HG03457 (cell line): ENCODE results near the gene YBX2.
"Not testable (repeated sequence)": the region's sequence is repeated elsewhere in the genome, so short reads cannot be mapped to it uniquely, and the experiment has no call there.

Experiments used
- ATAC-seq: cut with Tn5 transposase; IDR thresholded peaks from one replicate; pipeline ENCODE4 v1.9.1; 2021; ENCODE audit warnings: moderate number of reproducible peaks; ENCODE audit not compliant: unreplicated experiment

The YBX2 gene

DNA sequence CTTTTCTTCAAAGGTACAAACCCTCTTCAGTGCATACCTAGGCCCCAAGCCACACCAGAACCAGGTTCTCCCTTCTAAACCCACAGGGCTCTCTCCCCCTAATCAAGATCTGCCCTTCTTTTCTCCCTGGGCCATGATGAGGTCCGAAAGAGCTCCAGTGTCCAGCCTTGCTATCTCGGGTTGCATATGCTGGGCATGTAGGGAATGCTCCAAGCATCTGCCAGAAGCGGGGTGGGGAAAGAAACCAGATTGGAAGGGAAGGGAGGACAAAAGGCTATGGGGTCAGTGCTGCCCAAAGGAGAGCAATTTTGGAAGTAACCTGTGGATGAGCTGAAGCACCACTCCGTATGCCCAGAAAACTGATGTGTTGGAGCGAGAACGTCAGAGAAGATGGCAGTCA lies 45.2 kb downstream of the YBX2 start:
- ATAC-seq, result no peak

DNA sequence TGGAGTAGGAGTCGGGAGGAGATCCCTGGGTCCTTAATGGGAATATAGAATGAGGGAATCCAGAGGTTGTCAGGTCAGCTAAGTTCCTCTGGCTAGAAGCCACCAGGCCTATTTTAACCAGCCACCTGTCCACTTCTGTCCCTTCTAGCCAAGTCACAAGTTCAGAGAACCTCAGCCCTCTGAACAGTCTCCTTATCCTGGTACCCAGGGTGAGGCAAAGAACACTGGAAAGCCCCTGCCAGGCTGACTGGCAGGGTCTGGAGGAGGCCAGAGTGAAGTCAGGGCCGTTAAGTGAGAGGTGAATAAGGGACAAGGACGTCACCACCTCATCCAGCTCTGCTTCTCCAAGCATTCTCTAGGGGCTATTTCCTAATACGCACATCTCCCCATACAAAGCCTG lies 45.6 kb downstream of the YBX2 start:
- no peak for ATAC-seq

DNA sequence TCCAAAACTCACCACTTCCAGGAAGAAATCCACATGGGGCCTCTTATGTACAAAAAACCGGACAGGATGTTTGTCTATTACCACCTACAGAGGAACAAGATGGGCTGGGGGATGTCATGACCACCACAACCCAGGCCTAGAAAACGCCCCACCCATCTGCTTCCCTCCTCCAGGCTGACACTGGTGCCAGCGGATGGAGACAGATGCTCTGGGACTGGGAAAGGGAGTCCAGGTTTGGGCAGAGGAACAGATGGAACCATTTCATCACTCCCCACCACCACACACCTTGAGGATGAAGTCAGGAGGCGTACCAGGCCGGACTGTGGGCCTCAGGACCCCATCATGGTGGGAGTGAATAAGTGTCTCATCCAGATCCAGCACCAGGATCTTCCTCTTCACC lies 47.7 kb downstream of the YBX2 start:
- ATAC-seq, result no peak

DNA sequence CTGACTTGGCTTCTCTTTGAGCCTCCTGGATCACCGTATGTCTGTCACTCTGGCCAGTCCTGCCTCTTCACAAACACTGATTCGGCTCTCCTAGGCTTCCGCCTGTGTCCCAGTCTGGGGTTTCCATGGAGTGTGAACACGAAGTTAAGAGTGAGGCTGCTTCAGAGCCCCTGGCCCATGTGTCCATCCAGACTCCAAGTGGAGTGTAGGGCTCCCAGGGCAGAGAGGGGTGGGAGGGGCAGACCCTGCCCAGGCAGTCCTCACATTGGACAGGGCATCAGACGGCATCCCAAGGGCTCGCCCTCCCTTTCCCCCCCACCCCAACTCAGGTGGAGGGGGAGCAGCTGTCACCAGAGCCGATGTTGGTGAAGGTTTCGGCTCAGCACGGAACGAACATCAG lies 50.6 kb downstream of the YBX2 start:
- ATAC-seq, result not testable (repeated sequence)

DNA sequence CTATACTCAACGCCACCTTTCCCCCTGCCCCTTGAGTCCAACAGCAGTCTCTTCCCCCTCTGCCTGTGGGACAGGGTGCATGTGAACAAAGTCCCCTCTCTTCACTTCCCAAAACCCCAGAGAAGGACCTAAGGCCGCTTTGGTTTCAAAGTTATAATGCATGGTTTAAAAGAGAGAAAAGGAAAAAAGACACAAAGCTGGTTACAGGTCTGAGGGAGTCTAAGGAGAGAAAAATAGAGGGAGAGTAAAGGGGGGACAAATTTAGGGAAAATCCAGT lies 51.0 kb downstream of the YBX2 start:
- no peak for ATAC-seq

DNA sequence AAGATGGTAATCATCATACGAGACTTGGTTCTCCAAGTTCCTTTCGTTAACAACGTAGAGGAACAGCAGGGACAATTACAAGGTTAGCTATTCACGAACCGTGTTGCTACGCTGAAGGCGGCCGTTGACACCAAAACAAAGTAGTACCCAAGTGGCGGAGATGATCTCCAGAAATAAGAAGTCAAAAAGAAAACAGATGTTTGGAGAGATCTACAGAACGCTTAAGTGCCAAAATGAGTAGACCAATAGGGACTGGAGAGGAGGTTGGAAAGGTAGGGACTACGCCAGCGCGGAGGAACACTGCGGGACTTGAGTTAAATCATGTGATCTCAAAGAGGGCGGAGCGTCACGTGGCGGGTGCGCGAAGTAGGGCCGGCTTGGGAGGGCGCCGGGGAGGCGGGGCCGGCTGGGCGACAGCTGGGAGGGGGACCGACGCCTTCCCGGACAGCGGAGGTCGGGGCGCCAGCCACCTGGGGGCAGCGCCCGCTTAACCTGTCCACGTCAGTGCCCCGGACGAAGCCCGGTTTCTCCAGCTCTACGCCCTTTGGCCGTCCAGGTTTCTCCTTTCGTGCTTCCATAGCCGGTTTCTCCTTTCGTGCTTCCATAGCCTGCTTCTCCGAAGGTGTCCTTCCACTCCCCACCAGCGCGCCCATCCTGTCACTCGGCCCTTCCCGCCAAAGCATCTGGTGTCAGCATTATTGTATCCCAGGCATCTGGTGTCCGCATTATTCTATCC lies 51.6 kb downstream of the YBX2 start:
- peak; percentile 36 for ATAC-seq

DNA sequence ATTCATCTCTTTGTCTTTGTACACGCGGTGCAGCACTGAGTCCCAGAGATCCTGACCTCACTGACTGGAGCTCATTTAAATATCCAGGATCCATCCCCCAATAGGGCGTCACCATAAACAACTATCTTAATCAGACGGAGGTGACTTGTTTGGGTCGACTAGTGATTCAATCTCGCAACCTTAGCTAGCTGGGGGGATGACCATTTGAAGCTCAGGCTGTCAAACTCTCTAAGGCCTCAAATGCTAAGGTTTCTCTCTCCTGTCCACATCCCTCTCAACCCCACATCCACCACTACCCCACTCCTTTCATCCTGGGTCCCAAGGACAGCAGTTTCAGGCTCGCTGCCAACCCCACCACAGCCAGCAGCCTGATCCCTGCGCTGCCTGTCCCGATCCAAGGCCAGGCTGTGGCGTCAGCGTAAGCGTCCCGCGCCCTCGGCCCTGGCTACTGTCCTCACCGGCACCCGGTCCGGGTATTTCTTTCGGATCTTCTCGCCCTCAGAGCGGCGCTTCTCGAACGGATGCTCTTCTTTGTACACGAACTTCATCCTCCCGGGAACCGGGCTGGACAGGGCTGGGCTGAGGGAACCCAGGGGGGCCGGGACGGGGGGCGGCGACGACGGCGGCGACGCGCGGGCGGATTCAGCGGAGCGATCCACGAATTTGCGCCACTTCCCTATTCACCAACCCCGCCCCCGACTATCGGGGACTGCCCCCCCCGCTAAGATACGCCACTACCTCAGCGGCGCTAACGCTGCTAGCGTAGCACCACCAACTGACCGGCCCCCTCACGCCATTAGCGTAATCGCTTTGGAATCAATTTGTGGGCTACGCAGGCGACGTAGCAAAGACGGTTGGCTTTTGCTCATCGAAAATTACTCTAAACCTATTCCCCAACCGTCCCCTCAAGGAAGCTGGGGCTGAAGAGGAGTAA lies 52.4 kb downstream of the YBX2 start, which contains the start of gene GABARAP:
GABARAP (minus strand) TSS at position 667 of the 934 bp plus-strand sequence; CDS start at position 548, 119 bp downstream.
- peak; percentile 29 for ATAC-seq

DNA sequence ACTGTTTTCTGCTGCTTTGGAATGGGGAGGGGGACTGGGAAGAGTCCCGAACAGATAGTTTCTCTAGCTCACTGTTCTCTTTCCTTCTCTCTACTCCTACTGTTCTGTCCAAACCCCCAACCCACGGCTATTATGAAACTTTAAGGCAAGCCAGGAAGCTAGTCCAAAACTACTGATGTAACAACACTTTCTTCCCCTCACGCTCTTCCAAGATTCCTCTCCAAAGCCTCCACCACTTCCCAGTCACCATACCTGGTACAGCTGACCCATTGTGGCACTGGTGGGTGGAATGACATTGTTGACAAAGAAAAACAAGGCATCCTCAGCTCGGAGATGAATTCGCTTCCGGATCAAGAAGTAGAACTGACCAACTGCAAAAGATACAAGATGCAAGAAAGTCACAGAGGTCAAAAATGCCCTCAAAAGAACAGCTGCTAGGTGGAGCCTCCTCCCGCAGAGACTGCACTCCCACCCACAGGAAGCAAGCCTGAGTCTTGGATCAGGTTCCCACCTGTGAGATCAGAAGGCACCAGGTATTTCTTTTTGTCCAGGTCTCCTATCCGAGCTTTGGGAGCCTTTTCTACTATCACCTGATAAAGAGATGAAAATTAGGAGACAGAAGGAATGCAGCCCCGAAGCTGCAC lies 53.2 kb downstream of the YBX2 start:
- ATAC-seq, result no peak

DNA sequence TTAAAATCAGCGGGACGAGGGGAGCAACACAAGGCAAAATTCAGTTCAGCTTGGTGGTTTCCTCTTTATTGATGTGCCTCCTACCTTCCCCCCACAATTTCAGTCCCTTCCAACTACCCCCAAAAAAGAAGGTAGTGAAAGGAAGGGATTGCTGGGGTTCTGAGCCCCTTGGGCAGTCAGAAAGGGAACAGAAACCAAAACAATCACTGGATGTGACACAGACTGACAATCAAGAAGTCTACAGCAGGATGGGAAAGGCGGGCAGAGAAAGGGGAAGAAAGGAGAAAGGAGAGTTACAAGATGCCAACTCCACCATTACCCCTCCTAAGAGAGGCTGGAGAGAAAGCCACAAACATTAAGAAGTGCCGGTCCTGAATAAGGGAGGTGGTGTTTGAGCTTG lies 54.1 kb downstream of the YBX2 start:
- no peak for ATAC-seq

DNA sequence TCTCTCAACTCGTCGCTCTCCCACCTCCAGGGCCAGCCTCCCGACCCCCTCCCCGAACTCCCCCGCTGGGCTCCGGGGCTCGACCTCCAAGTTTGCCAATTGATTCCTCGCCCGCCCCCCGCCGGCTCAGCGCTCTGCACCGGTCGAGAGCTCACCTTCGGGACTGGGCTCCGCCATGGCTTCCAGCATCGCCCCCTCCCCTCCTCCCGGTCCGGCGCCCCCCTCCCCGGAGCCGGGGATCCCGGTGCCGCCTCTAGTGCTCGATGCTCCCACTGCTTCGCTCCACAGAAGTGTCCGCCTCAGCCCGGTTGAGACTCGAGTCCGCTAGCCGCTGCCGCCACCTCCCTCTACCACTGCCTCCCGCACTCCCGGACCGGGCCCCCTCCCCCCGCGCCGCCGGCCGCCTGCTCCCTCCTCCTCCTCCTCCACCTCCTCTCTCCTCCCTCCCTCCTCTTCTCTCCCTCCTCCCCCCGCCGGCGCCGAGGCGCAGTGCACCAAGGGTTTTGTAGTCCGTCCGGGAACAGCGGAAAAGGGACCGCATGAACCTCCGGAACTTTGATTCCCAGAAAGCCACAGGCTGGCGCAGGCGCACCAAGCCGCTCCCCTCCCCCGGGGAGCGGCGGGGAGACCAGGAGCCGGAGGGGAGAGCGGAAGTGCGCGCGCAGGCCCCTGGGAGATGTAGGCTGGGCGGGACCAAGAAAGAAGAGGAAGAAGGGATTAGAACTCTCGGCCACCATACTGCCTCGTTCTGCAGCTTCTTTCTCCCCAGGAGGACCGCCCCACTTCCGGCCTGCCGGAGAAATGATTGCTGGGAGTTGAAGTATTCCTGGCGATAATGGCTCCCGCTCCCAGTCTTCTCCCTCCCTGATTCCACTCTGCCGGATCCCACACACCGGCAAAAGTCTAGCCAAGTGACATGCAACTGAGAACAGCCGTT lies 55.1 kb downstream of the YBX2 start, which contains the start of gene PHF23:
PHF23 (minus strand) TSS at position 367 of the 937 bp plus-strand sequence; CDS start at position 189, 178 bp downstream.
- ATAC-seq, result peak; percentile 32

DNA sequence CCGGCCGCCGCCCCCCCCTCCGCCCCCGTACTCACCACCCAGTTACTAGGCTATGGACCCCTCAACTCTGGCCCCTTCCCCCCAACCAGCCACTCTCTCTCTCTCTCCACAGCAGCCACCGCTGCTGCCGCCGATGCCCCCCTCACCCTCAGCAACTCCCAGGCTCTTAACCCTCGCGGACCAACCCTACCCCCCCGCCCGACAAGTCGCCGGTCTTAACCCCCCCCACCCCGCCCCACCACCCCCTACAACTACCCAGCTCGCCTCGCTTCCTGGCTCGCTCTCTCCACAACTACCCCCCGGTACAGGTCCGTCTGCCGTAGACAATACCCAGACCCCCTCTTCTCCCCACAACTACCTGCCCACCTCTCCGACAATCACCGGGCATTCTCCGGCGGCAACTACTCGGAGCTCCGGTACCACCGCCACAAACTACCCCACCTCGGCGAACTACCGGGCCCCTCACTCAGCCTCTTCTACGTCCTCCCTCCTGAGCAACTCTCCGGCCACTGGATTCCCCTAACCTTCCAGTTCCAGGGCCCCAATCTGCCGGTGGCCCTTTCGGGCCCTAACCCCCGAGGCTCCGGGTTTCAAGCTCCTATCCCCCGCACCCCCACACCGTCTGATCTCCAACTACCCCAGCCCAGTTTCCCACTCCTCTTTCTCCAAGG lies 55.9 kb downstream of the YBX2 start:
- no peak for ATAC-seq
